Thoracic aorta (tissue), 2 donors: Measurements from ENCODE around the gene PPARA. TPM values are rescaled to one million over a fixed set of nuclear protein-coding genes. Genes with fewer than 3 reads are reported as not detected.

Experiments
- ATAC-seq: fragments of 150-250 bp; one replicate; pipeline ENCODE4 v1.8.0; 2017; ENCODE audit warnings: low read depth; ENCODE audit not compliant: insufficient number of reproducible peaks, low FRiP score
- DNase-seq: peaks from one replicate; pipeline ENCODE4 v3.0.0-alpha.2; 2020; ENCODE audit warnings: low spot score
- H3K27ac ChIP-seq, 2 donors: fragments of 200-600 bp; sonication (generic); 1 replicate in 1 of 2; 2 replicates in 1 of 2; pipeline ENCODE4 v1.5.1; 2016; ENCODE audit warnings: mild to moderate bottlenecking in 2 of 2, moderate library complexity in 2 of 2
- H3K27me3 ChIP-seq: fragments of 200-600 bp; sonication (generic); replicated peaks from 2 replicates; pipeline ENCODE4 v1.6.0; 2016; ENCODE audit warnings: mild to moderate bottlenecking; ENCODE audit not compliant: insufficient read depth
- H3K36me3 ChIP-seq: fragments of 200-600 bp; sonication (generic); one replicate; pipeline ENCODE4 v1.5.1; 2016
- H3K4me1 ChIP-seq, 2 donors: fragments of 200-600 bp; sonication (generic); 1 replicate in 1 of 2; 2 replicates in 1 of 2; pipeline versions ENCODE4 v1.5.1 to v1.6.0; 2016; ENCODE audit warnings: low read depth in 2 of 2, mild to moderate bottlenecking in 1 of 2; ENCODE audit not compliant: control insufficient read depth in 1 of 2
- H3K4me3 ChIP-seq: fragments of 200-600 bp; sonication (generic); 2 replicates; pipeline ENCODE4 v1.5.1; 2016; ENCODE audit warnings: mild to moderate bottlenecking
- H3K9me3 ChIP-seq: fragments of 200-600 bp; sonication (generic); 2 replicates; pipeline ENCODE4 v1.5.1; 2016
- total RNA-seq, 2 donors: library from RNA; depleted of rRNA; stranded (reverse); fragments of >200 nt; gene quantifications; one replicate each; pipeline versions ENCODE4 v1.1.0 to v1.2.3, GENCODE V29; 2016
- TF ChIP-seq, protein P1 (sequence below): fragments of 200-600 bp; sonication (generic); IDR thresholded peaks from one replicate; pipeline ENCODE4 v1.5.1; 2019; ENCODE audit warnings: antibody characterized with exemption

Gene PPARA
- total RNA-seq, 2 donors from 2014 or later = 21.9 to 67.8 TPM

DNA sequence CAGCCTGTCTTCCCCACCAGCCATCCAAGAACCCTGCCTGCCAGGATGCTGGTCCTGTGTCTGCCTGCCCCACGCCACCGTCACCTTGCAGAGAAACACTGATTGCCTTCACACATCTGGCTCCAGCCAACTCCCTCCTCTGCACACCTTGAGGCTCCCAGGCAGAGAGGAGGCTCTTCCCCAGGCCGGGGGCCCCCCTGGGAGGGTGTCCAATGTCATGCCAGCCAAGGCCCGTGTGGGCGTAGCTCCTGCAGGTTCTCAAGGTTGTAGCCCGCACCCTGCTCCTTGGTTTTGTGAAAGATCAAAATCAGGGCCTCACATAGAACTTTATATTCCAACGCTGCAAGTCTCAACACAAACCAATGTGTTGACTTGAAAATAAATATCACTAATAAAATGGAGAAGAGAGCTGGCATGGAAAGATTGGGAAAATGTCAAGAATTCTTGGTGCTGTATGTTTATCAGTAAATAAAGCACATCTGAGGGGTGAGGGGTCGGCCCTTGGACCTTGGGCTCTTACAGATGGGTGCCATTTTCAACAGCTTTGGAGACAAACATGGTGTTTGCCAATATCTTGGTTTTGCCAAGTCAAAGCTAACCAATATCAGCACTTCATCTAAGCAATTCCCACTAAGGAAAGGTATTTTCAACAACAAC lies 6.7 kb upstream of the PPARA start:
- ATAC-seq (no peak), DNase-seq (no peak)
- Histone ChIP-seq H3K9me3 (no peaks in the 10 kb centered on the region), H3K4me3 (no peak overlapping the region), H3K4me1 (peaks cover 0 to 11% of the 10 kb centered on the region in 2 donors), H3K27ac (no peak overlapping the region), H3K36me3 (no peaks in the 10 kb centered on the region), H3K27me3 (no peaks in the 10 kb centered on the region)
- TF ChIP-seq, protein P1, sequence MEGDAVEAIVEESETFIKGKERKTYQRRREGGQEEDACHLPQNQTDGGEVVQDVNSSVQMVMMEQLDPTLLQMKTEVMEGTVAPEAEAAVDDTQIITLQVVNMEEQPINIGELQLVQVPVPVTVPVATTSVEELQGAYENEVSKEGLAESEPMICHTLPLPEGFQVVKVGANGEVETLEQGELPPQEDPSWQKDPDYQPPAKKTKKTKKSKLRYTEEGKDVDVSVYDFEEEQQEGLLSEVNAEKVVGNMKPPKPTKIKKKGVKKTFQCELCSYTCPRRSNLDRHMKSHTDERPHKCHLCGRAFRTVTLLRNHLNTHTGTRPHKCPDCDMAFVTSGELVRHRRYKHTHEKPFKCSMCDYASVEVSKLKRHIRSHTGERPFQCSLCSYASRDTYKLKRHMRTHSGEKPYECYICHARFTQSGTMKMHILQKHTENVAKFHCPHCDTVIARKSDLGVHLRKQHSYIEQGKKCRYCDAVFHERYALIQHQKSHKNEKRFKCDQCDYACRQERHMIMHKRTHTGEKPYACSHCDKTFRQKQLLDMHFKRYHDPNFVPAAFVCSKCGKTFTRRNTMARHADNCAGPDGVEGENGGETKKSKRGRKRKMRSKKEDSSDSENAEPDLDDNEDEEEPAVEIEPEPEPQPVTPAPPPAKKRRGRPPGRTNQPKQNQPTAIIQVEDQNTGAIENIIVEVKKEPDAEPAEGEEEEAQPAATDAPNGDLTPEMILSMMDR = no peak

DNA sequence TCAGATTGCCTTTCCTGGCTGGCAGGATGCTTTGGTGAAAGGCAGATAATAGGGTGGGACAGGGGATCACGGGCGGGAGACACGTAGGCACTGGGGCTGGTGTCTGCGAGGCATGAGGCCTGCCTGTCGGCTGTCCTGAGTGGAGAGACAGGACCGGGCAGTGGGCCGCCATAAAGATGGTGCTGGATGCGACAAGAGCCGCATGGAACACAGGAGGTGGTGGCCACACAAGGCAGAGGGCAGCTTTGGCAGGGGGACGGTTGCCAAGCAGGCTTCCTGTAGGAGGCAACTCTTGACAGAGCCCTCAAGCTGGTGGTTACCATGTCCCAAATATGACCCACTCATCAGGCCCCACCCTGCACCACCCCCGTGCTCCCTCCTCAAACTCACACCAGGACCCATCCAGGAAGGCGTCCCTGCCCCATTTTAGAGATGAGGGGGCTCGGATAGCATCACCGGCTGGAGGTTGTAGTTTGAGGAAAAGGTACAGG lies 4.9 kb upstream of the PPARA start:
- Histone ChIP-seq H3K4me1 (peaks cover 0 to 9% of the 10 kb centered on the region in 2 donors), H3K4me3 (no peak overlapping the region), H3K9me3 (no peaks in the 10 kb centered on the region), H3K27ac (no peak overlapping the region), H3K36me3 (no peaks in the 10 kb centered on the region), H3K27me3 (no peaks in the 10 kb centered on the region)
- ATAC-seq = no peak
- TF ChIP-seq, protein P1 = no peak
- DNase-seq = no peak

- peaks cover 0 to 9% of the 10 kb centered on the region in 2 donors for H3K4me1 ChIP-seq
- TF ChIP-seq, protein P1 = no peak
- no peaks in the 10 kb centered on the region for H3K9me3 ChIP-seq
- DNase-seq (no peak), ATAC-seq (no peak)
- H3K4me3 ChIP-seq = no peak overlapping the region
- H3K27me3 ChIP-seq = no peaks in the 10 kb centered on the region
- H3K27ac ChIP-seq = no peak overlapping the region
- no peaks in the 10 kb centered on the region for H3K36me3 ChIP-seq
Observed at GRCh38 chr22:46145896-46146295, 4.4 kb upstream of the PPARA start.

DNA sequence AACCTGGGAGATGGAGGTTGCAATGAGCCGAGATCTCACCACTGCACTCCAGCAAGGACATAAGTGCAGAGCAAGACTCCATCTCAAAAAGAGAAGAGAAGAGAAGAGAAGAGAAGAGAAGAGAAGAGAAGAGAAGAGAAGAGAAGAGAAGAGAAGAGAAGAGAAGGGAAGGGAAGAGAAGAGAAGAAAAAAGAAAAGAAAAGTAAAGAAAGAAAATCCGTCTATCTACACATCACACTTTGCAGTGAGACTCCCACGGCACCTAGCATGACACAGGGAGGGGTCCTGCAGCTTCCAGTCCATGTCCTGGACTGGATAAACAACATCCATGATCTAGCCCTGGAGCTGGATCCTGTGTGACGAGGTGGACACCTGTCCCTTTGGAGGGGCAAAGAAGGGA lies 4.0 kb upstream of the PPARA start:
- H3K9me3 ChIP-seq = no peaks in the 10 kb centered on the region
- TF ChIP-seq, protein P1 = no peak
- H3K4me1 ChIP-seq = peaks cover under 1 to 9% of the 10 kb centered on the region in 2 donors
- H3K36me3 ChIP-seq = no peaks in the 10 kb centered on the region
- DNase-seq (no peak), ATAC-seq (no peak)
- no peaks in the 10 kb centered on the region for H3K27me3 ChIP-seq
- H3K4me3 ChIP-seq = no peak overlapping the region
- H3K27ac ChIP-seq = no peak overlapping the region

DNA sequence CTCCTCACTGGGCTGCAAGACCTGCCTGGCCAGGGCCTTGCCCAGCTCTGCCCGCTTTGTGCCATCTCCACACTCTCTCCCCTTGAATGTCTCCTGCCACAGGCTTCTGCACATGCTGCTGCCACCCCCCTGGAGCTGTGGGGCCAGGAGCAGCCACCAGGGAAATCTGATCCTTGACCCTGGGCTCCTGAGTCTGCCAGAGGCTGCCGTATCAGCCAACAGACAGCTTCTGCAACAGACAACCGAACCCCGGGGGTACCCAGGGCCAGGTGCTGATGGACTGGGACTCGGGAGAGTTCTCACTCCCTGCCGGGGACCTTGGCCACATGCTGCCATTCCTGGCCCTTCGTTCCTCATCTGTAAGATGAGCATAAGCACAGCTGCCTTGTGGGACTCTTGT lies 3.3 kb upstream of the PPARA start:
- Histone ChIP-seq H3K36me3 (no peaks in the 10 kb centered on the region), H3K9me3 (no peaks in the 10 kb centered on the region), H3K4me3 (no peak overlapping the region), H3K4me1 (peaks cover 8 to 16% of the 10 kb centered on the region in 2 donors), H3K27ac (no peak overlapping the region), H3K27me3 (no peaks in the 10 kb centered on the region)
- no peak for DNase-seq
- TF ChIP-seq, protein P1 = no peak
- no peak for ATAC-seq
